ENCODE results near the gene LRRC15. TPM values are rescaled to one million over a fixed set of nuclear protein-coding genes. Genes with fewer than 3 reads are reported as not detected.

The LRRC15 gene
- total RNA-seq, 1 donor from 2014 or later: not detected

DNA sequence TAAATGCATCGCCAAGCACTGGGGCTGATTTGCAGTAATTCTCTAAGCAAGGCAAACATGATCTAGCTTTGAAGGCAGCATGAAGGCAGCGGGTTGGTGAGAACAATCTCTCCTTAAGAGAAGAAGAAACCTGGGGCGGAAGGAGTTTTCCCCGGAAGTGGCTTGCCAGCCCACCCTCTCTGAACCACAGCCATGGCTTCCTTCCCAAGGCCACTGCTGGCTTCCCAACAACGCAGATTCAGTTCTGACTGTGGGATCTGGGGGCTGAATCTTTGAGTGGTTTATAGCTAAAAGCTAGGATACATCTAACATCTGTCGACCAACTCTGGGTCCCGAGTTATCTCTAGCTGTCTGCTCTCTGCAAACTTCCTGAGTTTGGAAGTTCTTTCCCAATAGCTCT lies 14.2 kb downstream of the LRRC15 start:
- no peak for TF ChIP-seq CTCF (IDR thresholded peaks at IDR 0.05; ENCODE audit: partially characterized antibody, unreplicated experiment)
- no peak for DNase-seq
- Mint-ChIP-seq H3K27me3 (ENCODE audit: unreplicated experiment) (peaks cover 7% of the 10 kb centered on the region), H3K36me3 (ENCODE audit: unreplicated experiment) (peaks cover 4% of the 10 kb centered on the region), H3K4me3 (ENCODE audit: unreplicated experiment) (no peak overlapping the region), H3K9me3 (ENCODE audit: unreplicated experiment) (no peaks in the 10 kb centered on the region), H3K4me1 (ENCODE audit: low read depth, unreplicated experiment) (no peaks in the 10 kb centered on the region), H3K27ac (ENCODE audit: unreplicated experiment) (no peak overlapping the region)

- H3K36me3 Mint-ChIP-seq (ENCODE audit: unreplicated experiment): no peaks in the 10 kb centered on the region
- TF ChIP-seq CTCF (IDR thresholded peaks at IDR 0.05; ENCODE audit: partially characterized antibody, unreplicated experiment): no peak
- H3K4me1 Mint-ChIP-seq (ENCODE audit: low read depth, unreplicated experiment): no peaks in the 10 kb centered on the region
- no peak overlapping the region for H3K4me3 Mint-ChIP-seq (ENCODE audit: unreplicated experiment)
- H3K9me3 Mint-ChIP-seq (ENCODE audit: unreplicated experiment): no peaks in the 10 kb centered on the region
- H3K27ac Mint-ChIP-seq (ENCODE audit: unreplicated experiment): no peak overlapping the region
- peaks cover 7% of the 10 kb centered on the region for H3K27me3 Mint-ChIP-seq (ENCODE audit: unreplicated experiment)
- no peak for DNase-seq
Measured at GRCh38 chr3:194354315-194354714, 15.2 kb downstream of the LRRC15 start.

DNA sequence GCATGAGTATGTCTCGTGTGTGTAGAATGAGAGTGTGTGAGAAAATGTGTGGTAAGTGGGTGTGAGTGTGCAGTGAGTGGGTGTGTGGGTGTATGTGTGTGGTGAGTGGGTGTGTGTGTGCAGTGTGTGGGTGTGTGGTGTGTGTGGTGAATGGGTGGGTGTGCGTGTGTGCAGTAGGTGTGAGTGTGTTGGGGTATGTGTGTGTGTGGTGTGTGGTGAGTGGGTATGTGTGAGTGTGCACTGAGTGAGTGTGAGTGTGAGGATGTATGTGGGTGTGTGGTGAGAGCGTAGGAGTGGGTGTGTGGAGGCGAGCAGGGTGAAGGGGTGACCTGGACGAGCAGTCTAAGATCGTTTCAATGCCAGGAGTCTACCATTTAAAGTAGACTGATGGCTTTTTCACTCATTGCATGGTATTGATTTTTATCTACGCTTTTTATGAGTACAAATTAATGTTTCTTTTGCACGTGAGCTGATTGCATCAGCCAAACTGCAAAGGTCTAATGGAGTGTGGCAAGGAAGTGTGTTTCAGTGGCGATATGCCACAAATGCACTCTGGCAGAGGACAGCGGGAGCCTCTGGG lies 16.8 kb downstream of the LRRC15 start:
- no peaks in the 10 kb centered on the region for H3K4me1 Mint-ChIP-seq (ENCODE audit: low read depth, unreplicated experiment)
- no peak for TF ChIP-seq CTCF (IDR thresholded peaks at IDR 0.05; ENCODE audit: partially characterized antibody, unreplicated experiment)
- H3K27me3 Mint-ChIP-seq (ENCODE audit: unreplicated experiment): peaks cover 7% of the 10 kb centered on the region
- no peaks in the 10 kb centered on the region for H3K36me3 Mint-ChIP-seq (ENCODE audit: unreplicated experiment)
- no peak overlapping the region for H3K27ac Mint-ChIP-seq (ENCODE audit: unreplicated experiment)
- no peak for DNase-seq
- H3K4me3 Mint-ChIP-seq (ENCODE audit: unreplicated experiment): no peak overlapping the region
- H3K9me3 Mint-ChIP-seq (ENCODE audit: unreplicated experiment): no peaks in the 10 kb centered on the region

DNA sequence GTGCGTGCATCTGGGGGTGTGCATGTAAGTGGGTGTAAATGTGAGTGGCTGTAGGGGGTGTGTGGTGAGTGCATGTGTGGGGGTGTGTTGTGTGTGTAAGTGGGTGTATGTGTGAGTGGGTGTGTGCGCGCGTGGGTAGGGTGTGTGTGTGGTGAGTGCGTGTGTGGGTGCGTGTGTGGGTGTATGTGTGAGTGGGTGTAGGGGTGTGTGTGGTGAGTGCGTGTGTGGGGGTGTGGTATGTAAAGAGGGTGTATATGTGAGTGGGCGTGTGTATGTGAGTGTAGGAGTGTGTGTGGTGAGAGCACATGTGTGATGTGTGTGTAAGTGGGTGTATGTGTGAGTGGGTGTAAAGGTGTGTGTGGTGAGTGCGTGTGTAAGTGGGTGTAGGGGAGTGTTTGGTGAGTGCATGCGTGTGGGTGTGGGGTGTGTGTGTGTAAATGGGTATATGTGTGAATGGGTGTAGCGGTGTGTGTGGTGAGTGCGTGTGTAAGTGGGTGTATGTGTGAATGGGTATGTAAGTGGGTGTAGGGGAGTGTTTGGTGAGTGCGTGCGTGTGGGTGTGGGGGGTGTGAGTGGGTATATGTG lies 17.5 kb downstream of the LRRC15 start:
- no peaks in the 10 kb centered on the region for H3K4me1 Mint-ChIP-seq (ENCODE audit: low read depth, unreplicated experiment)
- DNase-seq: no peak
- TF ChIP-seq CTCF (IDR thresholded peaks at IDR 0.05; ENCODE audit: partially characterized antibody, unreplicated experiment): no peak
- no peaks in the 10 kb centered on the region for H3K36me3 Mint-ChIP-seq (ENCODE audit: unreplicated experiment)
- H3K9me3 Mint-ChIP-seq (ENCODE audit: unreplicated experiment): no peaks in the 10 kb centered on the region
- peaks cover 3% of the 10 kb centered on the region for H3K27me3 Mint-ChIP-seq (ENCODE audit: unreplicated experiment)
- H3K27ac Mint-ChIP-seq (ENCODE audit: unreplicated experiment): no peak overlapping the region
- H3K4me3 Mint-ChIP-seq (ENCODE audit: unreplicated experiment): no peak overlapping the region

DNA sequence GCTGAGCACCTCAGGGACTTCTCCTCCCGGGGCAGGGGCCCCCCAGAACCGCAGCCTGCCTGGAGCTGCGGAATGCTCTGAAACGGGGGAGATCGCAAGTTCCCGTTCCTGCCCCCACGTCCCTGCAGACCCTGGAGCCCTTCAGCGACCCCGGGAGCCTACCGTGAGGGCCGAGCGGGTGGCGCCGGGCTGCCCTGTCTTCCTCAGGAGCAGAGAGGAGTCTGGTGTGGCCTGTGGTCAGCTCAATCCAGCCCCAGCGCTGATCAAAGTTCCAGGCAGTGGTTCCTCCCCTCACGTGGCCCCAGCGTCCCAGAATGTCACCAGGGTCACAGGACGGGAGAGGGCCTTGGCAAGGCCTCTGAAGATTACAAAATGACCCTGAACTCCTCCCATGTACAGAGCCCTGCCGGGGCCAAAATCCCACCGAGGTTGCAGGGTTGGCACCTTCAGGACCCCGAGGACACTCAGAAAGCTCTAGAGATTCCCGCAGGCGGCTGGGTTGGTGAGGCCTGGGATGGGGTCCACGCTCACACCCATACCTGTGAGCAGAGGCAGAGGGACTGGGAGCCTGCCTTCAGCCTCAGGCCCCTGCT lies 18.4 kb downstream of the LRRC15 start, which contains the start of gene CPN2:
Gene CPN2 (minus strand): TSS at position 249 of the 593 bp plus-strand sequence. CDS start 8,626 bp downstream, outside the sequence.
- Mint-ChIP-seq H3K4me1 (ENCODE audit: low read depth, unreplicated experiment) (no peaks in the 10 kb centered on the region), H3K4me3 (ENCODE audit: unreplicated experiment) (no peak within 1 kb of the TSS), H3K9me3 (ENCODE audit: unreplicated experiment) (no peaks in the 10 kb centered on the region), H3K27me3 (ENCODE audit: unreplicated experiment) (peaks cover under 1% of the 10 kb centered on the region), H3K36me3 (ENCODE audit: unreplicated experiment) (no peaks in the 10 kb centered on the region), H3K27ac (ENCODE audit: unreplicated experiment) (no peak within 1 kb of the TSS)
- TF ChIP-seq CTCF (IDR thresholded peaks at IDR 0.05; ENCODE audit: partially characterized antibody, unreplicated experiment): no peak
- no peak for DNase-seq
